Esophagus squamous epithelium (tissue), 5 donors: ENCODE data around the gene MEIS1. TPM values are rescaled to one million over a fixed set of nuclear protein-coding genes. Genes with fewer than 3 reads are reported as not detected.
A peak's percentile ranks its signal among the peaks of the same experiment; 100 is the strongest.

Source experiments
- DNase-seq: peaks from one replicate; lab custom pipeline; 2025; lab: John Stamatoyannopoulos, UW
- H3K27ac ChIP-seq, 4 donors: fragments of 200-600 bp; sonication (generic); one replicate each; pipeline ENCODE4 v1.5.1; 2016 to 2019; ENCODE audit warnings: mild to moderate bottlenecking in 1 of 4
- H3K27me3 ChIP-seq, 4 donors: fragments of 200-600 bp; sonication (generic); 1 replicate in 3 of 4; 2 replicates in 1 of 4; pipeline versions ENCODE4 v1.5.1 to v1.6.0; 2017 to 2021; ENCODE audit warnings: antibody characterized with exemption in 1 of 4
- H3K36me3 ChIP-seq, 3 donors: fragments of 200-600 bp; sonication (generic); one replicate each; pipeline ENCODE4 v1.5.1; 2016 to 2019
- H3K4me1 ChIP-seq, 3 donors: fragments of 200-600 bp; sonication (generic); one replicate each; pipeline ENCODE4 v1.5.1; 2017 to 2019
- H3K4me3 ChIP-seq, 4 donors: fragments of 200-600 bp; sonication (generic); 1 replicate in 3 of 4; 2 replicates in 1 of 4; pipeline ENCODE4 v1.5.1; 2016 to 2019; ENCODE audit warnings: mild to moderate bottlenecking in 2 of 4, moderate library complexity in 1 of 4
- H3K9me3 ChIP-seq, 3 donors: fragments of 200-600 bp; sonication (generic); one replicate each; pipeline ENCODE4 v1.5.1; 2016 to 2019
- CTCF ChIP-seq, 6 experiments: fragments of 450-650 bp in 4 of 6; fragments of 200-600 bp in 2 of 6; sonication (generic) in 2 of 6; IDR thresholded peaks; one replicate each; pipeline ENCODE4 v1.5.1; 2016 to 2019; ENCODE audit warnings: antibody characterized with exemption in 6 of 6, mild to moderate bottlenecking in 4 of 6, moderate library complexity in 4 of 6
- POLR2A ChIP-seq, 4 donors: fragments of 450-650 bp; IDR thresholded peaks; one replicate each; pipeline ENCODE4 v1.6.1; 2017; ENCODE audit warnings: antibody characterized with exemption in 4 of 4, mild to moderate bottlenecking in 4 of 4, moderate library complexity in 3 of 4
- WGBS, 2 donors: methylation state at CpG; one replicate each; pipeline ENCODE4 v1.1.5; 2018; 5-methylcytosine and 5-hydroxymethylcytosine counted together
- intact Hi-C: fragments of 100-400 bp; cut with DNase I; formaldehyde crosslinking; loops from one replicate; pipeline ENCODE4 v1.15.0; 2022
- total RNA-seq, 4 donors: library from RNA; depleted of rRNA; stranded (reverse); fragments of >200 nt; gene quantifications; one replicate each; pipeline ENCODE4 v1.1.0, GENCODE V29; 2016
- donor health status: DM: yes; HTN: yes; CAD: no.

Gene MEIS1
- total RNA-seq, 4 donors from 2014 or later = 17.8 to 56.1 (median 28.5) TPM

DNA sequence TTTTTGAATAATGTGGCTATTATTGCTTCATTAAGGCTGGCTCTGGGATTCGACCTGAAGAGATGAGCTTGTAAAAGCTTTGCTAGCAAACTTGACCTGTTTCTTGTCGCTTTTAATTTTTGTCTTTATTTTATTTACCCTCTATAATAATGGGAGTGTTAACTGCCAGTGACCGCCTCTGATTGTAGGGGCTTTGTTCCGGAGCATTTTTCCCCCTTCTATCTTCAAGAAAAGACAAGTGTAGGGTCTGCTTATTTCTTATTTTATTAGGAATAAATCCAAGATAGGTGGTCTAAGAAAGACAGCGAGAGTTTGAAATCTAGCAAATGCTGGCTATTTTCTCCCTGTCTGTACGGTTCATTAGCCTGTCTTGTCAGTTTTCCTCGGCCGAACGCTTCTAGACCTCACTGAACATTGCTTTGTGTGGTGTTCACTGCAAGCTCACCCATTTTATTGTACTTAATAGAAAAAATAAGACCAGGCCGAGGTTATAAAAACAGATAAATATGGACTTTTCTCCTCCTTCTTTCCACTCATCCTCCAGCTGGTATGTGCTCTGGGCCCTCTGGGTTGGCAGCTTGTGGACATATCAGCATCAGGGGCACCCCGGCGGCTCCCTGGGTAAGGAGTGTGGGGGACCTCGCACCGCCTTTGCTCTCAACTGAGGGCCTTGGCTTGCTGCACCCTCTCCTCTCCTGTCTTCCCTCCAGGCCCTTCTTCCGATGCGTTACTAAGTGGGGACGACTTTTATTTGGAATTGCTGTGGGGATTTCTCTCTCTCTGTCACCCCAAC is 8.5 kb downstream of the MEIS1 start:
- TF ChIP-seq POLR2A (IDR thresholded peaks at IDR 0.05) = no peak
- TF ChIP-seq CTCF (IDR thresholded peaks at IDR 0.05) = no peak
- Histone ChIP-seq H3K27ac (peak overlapping the region; percentile 82 to 96 (median 92)), H3K9me3 (no peaks in the 10 kb centered on the region), H3K36me3 (peaks cover 0 to 12% (median 2%) of the 10 kb centered on the region in 3 donors), H3K4me3 (peak overlapping the region; percentile 30 to 78 (median 72)), H3K27me3 (peaks cover 0 to 24% (median 0%) of the 10 kb centered on the region in 4 donors), H3K4me1 (peaks cover 0 to 78% (median 29%) of the 10 kb centered on the region in 3 donors)
- intact Hi-C loops = no loop called here
- no peak for DNase-seq
- WGBS, 2 donors = 22 to 33% methylated on average over 16 of the region's 17 CpGs

GRCh38 chr2:66443979-66444861 is 9.3 kb downstream of the MEIS1 start:
- TF ChIP-seq POLR2A (IDR thresholded peaks at IDR 0.05) (no peak), CTCF (IDR thresholded peaks at IDR 0.05) (no peak)
- WGBS, 2 donors = 19 to 37% methylated on average over 15 to 26 of the region's 33 CpGs
- intact Hi-C loops = no loop called here
- Histone ChIP-seq H3K36me3 (peaks cover 0 to 9% (median 0%) of the 10 kb centered on the region in 3 donors), H3K9me3 (no peaks in the 10 kb centered on the region), H3K27me3 (peaks cover 0 to 23% (median 0%) of the 10 kb centered on the region in 4 donors), H3K27ac (peak overlapping the region; percentile 82 to 96 (median 92)), H3K4me1 (peaks cover 0 to 87% (median 29%) of the 10 kb centered on the region in 3 donors), H3K4me3 (peak overlapping the region; percentile 30 to 78 (median 72))
- no peak for DNase-seq

DNA sequence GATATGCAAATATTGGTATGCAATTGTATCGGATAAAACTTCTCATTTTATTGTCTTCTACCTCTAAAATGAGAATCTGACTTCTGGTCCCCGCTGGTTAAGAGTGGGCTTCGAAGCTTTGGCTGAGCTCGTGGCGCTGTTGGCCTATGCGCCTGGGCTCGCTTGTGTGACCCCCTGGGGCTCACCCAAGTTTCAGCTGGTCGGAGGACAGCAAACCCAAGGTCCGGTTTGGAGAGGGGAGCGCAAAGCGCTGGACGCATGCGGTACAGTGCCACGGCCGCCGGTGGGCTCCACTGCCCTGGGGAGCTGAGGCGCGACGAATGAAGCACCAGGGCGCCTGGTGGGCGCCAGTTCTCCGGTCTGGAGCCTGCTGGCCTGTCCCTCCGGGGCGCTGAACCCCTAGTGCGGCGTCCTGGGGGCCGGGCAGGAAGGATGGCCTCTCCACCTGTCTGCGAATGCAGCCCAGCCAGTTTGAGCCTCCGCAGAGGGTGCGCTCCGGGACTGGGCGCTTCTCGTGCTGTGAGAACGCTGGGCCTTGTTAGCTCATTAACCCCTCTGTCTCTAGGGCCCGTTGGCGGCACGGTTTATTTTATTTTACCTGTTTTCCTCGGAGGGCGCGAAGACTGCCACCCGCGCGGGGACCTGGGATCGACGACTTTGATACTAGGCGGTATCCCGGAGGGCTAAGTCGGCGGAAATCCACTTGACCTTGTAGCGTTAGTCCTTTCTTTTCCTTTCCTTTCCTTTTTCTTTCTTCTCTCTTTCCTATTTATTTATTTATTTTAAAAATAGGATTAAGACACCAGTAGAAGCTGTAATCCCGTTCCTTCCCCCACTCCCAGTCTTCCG is 10.4 kb downstream of the MEIS1 start:
- H3K36me3 ChIP-seq = peaks cover 0 to 5% (median 0%) of the 10 kb centered on the region in 3 donors
- intact Hi-C loops = no loop called here
- H3K9me3 ChIP-seq = no peaks in the 10 kb centered on the region
- peak overlapping the region; percentile 30 to 78 (median 72) for H3K4me3 ChIP-seq
- peak overlapping the region; percentile 91 to 96 (median 94) for H3K27ac ChIP-seq
- H3K27me3 ChIP-seq = peaks cover 0 to 14% (median 0%) of the 10 kb centered on the region in 4 donors
- TF ChIP-seq CTCF (IDR thresholded peaks at IDR 0.05) (peak in 1 of 6 experiments; percentile 17), POLR2A (IDR thresholded peaks at IDR 0.05) (no peak)
- DNase-seq = no peak
- 5 to 13% methylated on average over 26 to 28 of the region's 52 CpGs for WGBS, 2 donors
- peaks cover 0 to 97% (median 29%) of the 10 kb centered on the region in 3 donors for H3K4me1 ChIP-seq

DNA sequence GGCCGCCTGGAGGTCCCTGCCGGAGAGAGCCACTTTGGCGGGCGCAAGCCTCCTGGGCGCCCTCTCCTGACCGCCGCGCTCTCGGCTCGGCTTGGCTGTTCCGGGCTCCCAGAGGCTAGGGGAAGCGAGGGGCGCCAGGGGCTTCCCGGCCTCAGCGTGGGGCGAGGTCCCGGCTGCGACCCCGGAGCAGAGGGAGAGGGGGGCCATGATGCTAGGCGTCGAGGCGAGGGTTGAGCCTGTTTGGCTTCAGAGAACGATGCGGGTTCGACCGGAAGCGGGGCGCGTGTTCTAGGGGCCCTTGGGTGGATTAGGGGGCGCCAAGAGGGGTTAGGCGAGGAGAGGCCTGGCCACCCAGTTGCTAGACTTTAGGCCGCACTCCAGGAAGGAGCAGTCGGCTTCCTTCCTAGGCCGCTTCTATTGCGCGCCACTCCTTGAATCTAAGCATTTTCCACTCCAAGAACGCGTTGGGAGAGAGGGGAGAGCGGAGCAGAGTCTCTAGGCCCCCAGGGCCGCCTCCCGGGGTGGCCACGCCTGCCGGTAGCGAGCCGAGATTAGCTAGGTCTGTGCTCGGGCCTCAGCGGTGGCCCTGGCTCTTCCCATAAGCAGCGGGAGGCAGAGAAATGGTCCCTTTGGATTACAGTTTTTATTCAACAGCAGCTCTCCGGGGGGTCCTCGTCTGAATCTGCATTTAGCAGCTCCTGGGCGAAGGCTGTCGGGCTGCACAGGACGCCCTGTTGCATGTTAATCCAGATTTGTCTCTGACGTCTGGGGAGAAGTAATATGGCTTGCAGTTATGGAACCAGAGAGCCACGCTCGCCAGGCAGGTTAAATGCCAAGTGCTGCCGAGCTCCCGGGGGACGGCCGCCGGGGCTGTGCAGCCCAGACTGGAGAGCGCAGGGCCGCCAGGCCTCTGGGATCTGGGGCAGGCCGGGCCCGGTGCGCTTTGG is 11.3 kb downstream of the MEIS1 start:
- H3K4me3 ChIP-seq = peak overlapping the region; percentile 30 to 78 (median 72)
- H3K27ac ChIP-seq = peak overlapping the region; percentile 91 to 96 (median 94)
- 10 to 14% methylated on average over 13 to 34 of the region's 66 CpGs for WGBS, 2 donors
- intact Hi-C loops = no loop called here
- peaks cover 0 to 96% (median 29%) of the 10 kb centered on the region in 3 donors for H3K4me1 ChIP-seq
- no peak for DNase-seq
- no peak for TF ChIP-seq CTCF (IDR thresholded peaks at IDR 0.05)
- TF ChIP-seq POLR2A (IDR thresholded peaks at IDR 0.05) = no peak
- no peaks in the 10 kb centered on the region for H3K9me3 ChIP-seq
- peaks cover 0 to 12% (median 0%) of the 10 kb centered on the region in 4 donors for H3K27me3 ChIP-seq
- H3K36me3 ChIP-seq = peaks cover 0 to 5% (median 0%) of the 10 kb centered on the region in 3 donors
